GM19452 (cell line): ENCODE results near the gene DUSP1.

Source experiments
- ATAC-seq: cut with Tn5 transposase; IDR thresholded peaks from one replicate; pipeline ENCODE4 v1.9.1; 2021; ENCODE audit not compliant: unreplicated experiment

The DUSP1 gene

GRCh38 chr5:172726966-172727365, 44.0 kb downstream of the DUSP1 start:
- no peak for ATAC-seq

GRCh38 chr5:172725785-172726184, 45.2 kb downstream of the DUSP1 start:
- no peak for ATAC-seq

GRCh38 chr5:172725273-172725672, 45.7 kb downstream of the DUSP1 start:
- no peak for ATAC-seq

GRCh38 chr5:172724242-172725183, 46.5 kb downstream of the DUSP1 start:
- ATAC-seq: no peak

GRCh38 chr5:172723508-172723907, 47.5 kb downstream of the DUSP1 start:
- no peak for ATAC-seq

GRCh38 chr5:172722327-172722815, 48.6 kb downstream of the DUSP1 start:
- no peak for ATAC-seq

- ATAC-seq: no peak
These were observed 49.3 kb downstream of the DUSP1 start for GRCh38 chr5:172721455-172722326.

- no peak for ATAC-seq
These were observed 50.3 kb downstream of the DUSP1 start for GRCh38 chr5:172720655-172721054.

- ATAC-seq: no peak
These were observed 51.8 kb downstream of the DUSP1 start for GRCh38 chr5:172719211-172719610.

- no peak for ATAC-seq
These were observed 52.4 kb downstream of the DUSP1 start for GRCh38 chr5:172718527-172719114.
